HepG2 (cell line): ENCODE measurements around the gene UBL7. TPM values are rescaled to one million over a fixed set of nuclear protein-coding genes. Genes with fewer than 3 reads are reported as not detected.
A peak's percentile ranks its signal among the peaks of the same experiment; 100 is the strongest.

Experiments
- ELF4 ChIP-seq: sonication (generic); formaldehyde crosslinking; IDR thresholded peaks from 2 replicates; pipeline ENCODE4 v1.5.0; 2020; ENCODE audit warnings: missing genetic modification reagents, mild to moderate bottlenecking, moderate library complexity, borderline replicate concordance
- FOXA3 ChIP-seq: IDR thresholded peaks from 2 replicates; pipeline ENCODE4 v1.6.1; 2016; ENCODE audit warnings: missing genetic modification reagents, missing compliant biosample characterization
- FOXC1 ChIP-seq: sonication (generic); formaldehyde crosslinking; IDR thresholded peaks from 2 replicates; pipeline ENCODE4 v1.8.0; 2022; ENCODE audit warnings: mild to moderate bottlenecking, missing genetic modification reagents, borderline replicate concordance
- HIVEP1 ChIP-seq: sonication (generic); formaldehyde crosslinking; IDR thresholded peaks from 2 replicates; pipeline ENCODE4 v1.4.0; 2020; ENCODE audit warnings: mild to moderate bottlenecking, missing genetic modification reagents
- MYNN ChIP-seq: sonication (generic); formaldehyde crosslinking; IDR thresholded peaks from 2 replicates; pipeline ENCODE4 v1.4.0; 2020; ENCODE audit warnings: mild to moderate bottlenecking, low read depth, missing genetic modification reagents
- NFATC3 ChIP-seq: sonication (generic); formaldehyde crosslinking; IDR thresholded peaks from 2 replicates; pipeline ENCODE4 v1.5.1; 2020; ENCODE audit warnings: mild to moderate bottlenecking, missing genetic modification reagents
- POGZ ChIP-seq: sonication (generic); formaldehyde crosslinking; IDR thresholded peaks from 2 replicates; pipeline ENCODE4 v1.4.0; 2020; ENCODE audit warnings: mild to moderate bottlenecking, missing genetic modification reagents
- SMAD9 ChIP-seq: sonication (generic); formaldehyde crosslinking; IDR thresholded peaks from 2 replicates; pipeline ENCODE4 v1.5.1; 2020; ENCODE audit warnings: mild to moderate bottlenecking, missing genetic modification reagents
- WIZ ChIP-seq: sonication (generic); formaldehyde crosslinking; IDR thresholded peaks from 2 replicates; pipeline ENCODE4 v1.5.1; 2020; ENCODE audit warnings: mild to moderate bottlenecking, missing genetic modification reagents
- ZNF703 ChIP-seq: sonication (generic); formaldehyde crosslinking; IDR thresholded peaks from 2 replicates; pipeline ENCODE4 v1.5.1; 2020; ENCODE audit warnings: missing genetic modification reagents, mild to moderate bottlenecking, moderate library complexity, borderline replicate concordance
- ZNF737 ChIP-seq: sonication (generic); formaldehyde crosslinking; IDR thresholded peaks from 2 replicates; pipeline ENCODE4 v1.5.0; 2020; ENCODE audit warnings: missing genetic modification reagents, mild to moderate bottlenecking, borderline replicate concordance
- ZNF841 ChIP-seq: sonication (generic); formaldehyde crosslinking; IDR thresholded peaks from 2 replicates; pipeline ENCODE4 v1.8.1; 2023; ENCODE audit warnings: missing genetic modification reagents, borderline replicate concordance
- polyA plus RNA-seq, 8 experiments: library from polyadenylated mRNA; depleted of rRNA in 3 of 8; stranded (reverse) in 7 of 8; unstranded in 1 of 8; fragments of >200 nt; fragmentation: Illumina TruSeq in 4 of 8; extraction: Trizol in 4 of 8; gene quantifications; 2 replicates each; pipeline versions ENCODE4 v1.2.1 to v1.2.3, GENCODE V29; 2011 to 2016; ENCODE audit warnings: low read depth in 4 of 8, missing spikeins in 1 of 8, mixed read lengths in 1 of 8; ENCODE audit not compliant: insufficient read depth in 1 of 8
- total RNA-seq, 5 experiments: library from RNA; depleted of rRNA; stranded (reverse); fragments of >200 nt; fragmentation: Illumina TruSeq; extraction: Trizol; gene quantifications; 2 replicates each; pipeline ENCODE4 v1.2.3, GENCODE V29; 2016; ENCODE audit warnings: low read depth in 1 of 5
- TF ChIP-seq, protein P1 (sequence below): fragments of 450-650 bp; IDR thresholded peaks from 2 replicates; pipeline ENCODE4 v1.6.1; 2017; ENCODE audit warnings: mild to moderate bottlenecking
- TF ChIP-seq, protein P2 (sequence below): sonication (generic); formaldehyde crosslinking; IDR thresholded peaks from 2 replicates; pipeline ENCODE4 v1.5.0; 2020; ENCODE audit warnings: mild to moderate bottlenecking, missing genetic modification reagents
- TF ChIP-seq, protein P3 (sequence below): IDR thresholded peaks from 2 replicates; pipeline ENCODE4 v1.6.1; 2016; ENCODE audit warnings: low read depth
- TF ChIP-seq, protein P4 (sequence below): sonication (generic); formaldehyde crosslinking; IDR thresholded peaks from 2 replicates; pipeline ENCODE4 v1.4.0; 2020; ENCODE audit warnings: mild to moderate bottlenecking, missing genetic modification reagents
- TF ChIP-seq, protein P5 (sequence below): sonication (generic); formaldehyde crosslinking; IDR thresholded peaks from 2 replicates; pipeline ENCODE4 v1.8.0; 2022; ENCODE audit warnings: mild to moderate bottlenecking, missing genetic modification reagents; ENCODE audit not compliant: insufficient replicate concordance

Gene UBL7
- total and polyA plus RNA-seq, 2 of the 13 experiments (the other 11 are each of a cell fraction or from before 2014, with no cell fraction given), result 55.0 to 63.5 TPM

DNA sequence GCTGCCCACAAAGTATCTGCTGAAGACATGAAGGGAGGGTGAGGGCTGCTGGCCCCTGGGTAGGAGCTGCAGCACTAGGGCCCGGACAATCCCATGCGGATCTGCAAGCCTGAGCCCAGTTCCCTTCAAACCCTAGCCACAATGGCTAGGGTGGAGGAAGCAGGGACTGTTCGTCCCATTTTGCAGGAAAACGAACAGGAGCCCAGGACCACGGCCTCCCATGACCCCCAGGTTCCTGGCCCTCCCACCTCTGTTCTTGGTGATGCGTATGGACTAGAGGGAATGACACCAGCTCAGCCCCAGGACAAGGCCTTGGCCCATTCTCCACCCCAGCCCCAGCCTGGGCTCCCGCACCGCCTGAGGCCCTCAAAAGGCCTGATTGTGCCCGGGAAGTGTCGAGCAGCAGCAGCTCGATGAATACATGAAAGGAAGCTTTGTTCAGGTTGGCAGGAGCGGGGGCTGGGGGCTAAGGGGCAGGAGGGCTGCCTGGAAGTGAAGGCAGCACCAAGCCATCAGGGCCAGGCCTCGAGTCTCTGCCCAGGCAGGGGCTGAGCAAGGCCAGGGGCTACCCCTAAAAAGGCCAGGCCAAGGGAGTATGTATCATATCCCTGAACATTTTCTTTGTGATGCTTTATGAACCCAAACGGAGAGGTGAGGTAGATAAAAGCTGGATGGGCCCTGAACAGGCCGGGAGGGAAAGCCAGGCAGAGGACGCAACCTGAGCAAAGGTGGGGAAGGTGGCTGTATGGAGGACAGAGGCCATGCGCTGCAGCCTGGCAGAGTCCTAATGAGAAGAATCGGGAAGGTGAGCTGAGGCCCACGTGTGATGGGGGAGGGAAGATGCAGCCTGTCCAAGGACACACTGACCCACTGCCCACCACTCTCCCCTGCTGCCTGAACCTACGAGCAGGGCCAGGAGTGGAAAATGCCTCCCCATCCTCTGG is 39.4 kb downstream of the UBL7 start (continued):
- TF ChIP-seq, protein P1, sequence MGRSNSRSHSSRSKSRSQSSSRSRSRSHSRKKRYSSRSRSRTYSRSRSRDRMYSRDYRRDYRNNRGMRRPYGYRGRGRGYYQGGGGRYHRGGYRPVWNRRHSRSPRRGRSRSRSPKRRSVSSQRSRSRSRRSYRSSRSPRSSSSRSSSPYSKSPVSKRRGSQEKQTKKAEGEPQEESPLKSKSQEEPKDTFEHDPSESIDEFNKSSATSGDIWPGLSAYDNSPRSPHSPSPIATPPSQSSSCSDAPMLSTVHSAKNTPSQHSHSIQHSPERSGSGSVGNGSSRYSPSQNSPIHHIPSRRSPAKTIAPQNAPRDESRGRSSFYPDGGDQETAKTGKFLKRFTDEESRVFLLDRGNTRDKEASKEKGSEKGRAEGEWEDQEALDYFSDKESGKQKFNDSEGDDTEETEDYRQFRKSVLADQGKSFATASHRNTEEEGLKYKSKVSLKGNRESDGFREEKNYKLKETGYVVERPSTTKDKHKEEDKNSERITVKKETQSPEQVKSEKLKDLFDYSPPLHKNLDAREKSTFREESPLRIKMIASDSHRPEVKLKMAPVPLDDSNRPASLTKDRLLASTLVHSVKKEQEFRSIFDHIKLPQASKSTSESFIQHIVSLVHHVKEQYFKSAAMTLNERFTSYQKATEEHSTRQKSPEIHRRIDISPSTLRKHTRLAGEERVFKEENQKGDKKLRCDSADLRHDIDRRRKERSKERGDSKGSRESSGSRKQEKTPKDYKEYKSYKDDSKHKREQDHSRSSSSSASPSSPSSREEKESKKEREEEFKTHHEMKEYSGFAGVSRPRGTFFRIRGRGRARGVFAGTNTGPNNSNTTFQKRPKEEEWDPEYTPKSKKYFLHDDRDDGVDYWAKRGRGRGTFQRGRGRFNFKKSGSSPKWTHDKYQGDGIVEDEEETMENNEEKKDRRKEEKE, result no peak
- TF ChIP-seq, protein P2, sequence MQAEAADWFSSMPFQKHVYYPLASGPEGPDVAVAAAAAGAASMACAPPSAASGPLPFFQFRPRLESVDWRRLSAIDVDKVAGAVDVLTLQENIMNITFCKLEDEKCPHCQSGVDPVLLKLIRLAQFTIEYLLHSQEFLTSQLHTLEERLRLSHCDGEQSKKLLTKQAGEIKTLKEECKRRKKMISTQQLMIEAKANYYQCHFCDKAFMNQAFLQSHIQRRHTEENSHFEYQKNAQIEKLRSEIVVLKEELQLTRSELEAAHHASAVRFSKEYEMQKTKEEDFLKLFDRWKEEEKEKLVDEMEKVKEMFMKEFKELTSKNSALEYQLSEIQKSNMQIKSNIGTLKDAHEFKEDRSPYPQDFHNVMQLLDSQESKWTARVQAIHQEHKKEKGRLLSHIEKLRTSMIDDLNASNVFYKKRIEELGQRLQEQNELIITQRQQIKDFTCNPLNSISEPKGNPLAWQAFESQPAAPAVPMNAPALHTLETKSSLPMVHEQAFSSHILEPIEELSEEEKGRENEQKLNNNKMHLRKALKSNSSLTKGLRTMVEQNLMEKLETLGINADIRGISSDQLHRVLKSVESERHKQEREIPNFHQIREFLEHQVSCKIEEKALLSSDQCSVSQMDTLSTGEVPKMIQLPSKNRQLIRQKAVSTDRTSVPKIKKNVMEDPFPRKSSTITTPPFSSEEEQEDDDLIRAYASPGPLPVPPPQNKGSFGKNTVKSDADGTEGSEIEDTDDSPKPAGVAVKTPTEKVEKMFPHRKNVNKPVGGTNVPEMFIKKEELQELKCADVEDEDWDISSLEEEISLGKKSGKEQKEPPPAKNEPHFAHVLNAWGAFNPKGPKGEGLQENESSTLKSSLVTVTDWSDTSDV (CRISPR knock-in tag), result no peak
- TF ChIP-seq SMAD9 (CRISPR knock-in tag) (no peak), FOXA3 (0 out of 2 replicates have a peak, but pooled peaks have one; percentile 46), ZNF703 (CRISPR knock-in tag) (no peak), POGZ (CRISPR knock-in tag) (no peak), ZNF841 (no peak), ELF4 (CRISPR knock-in tag) (no peak), FOXC1 (CRISPR knock-in tag) (no peak), ZNF737 (CRISPR knock-in tag) (no peak), WIZ (CRISPR knock-in tag) (no peak), HIVEP1 (no peak), MYNN (no peak), NFATC3 (no peak)
- TF ChIP-seq, protein P3, sequence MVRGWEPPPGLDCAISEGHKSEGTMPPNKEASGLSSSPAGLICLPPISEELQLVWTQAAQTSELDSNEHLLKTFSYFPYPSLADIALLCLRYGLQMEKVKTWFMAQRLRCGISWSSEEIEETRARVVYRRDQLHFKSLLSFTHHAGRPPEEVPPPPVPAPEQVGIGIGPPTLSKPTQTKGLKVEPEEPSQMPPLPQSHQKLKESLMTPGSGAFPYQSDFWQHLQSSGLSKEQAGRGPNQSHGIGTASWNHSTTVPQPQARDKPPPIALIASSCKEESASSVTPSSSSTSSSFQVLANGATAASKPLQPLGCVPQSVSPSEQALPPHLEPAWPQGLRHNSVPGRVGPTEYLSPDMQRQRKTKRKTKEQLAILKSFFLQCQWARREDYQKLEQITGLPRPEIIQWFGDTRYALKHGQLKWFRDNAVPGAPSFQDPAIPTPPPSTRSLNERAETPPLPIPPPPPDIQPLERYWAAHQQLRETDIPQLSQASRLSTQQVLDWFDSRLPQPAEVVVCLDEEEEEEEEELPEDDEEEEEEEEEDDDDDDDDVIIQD (CRISPR knock-in tag), result 0 out of 2 replicates have a peak, but pooled peaks have one; percentile 24
- TF ChIP-seq, protein P4, sequence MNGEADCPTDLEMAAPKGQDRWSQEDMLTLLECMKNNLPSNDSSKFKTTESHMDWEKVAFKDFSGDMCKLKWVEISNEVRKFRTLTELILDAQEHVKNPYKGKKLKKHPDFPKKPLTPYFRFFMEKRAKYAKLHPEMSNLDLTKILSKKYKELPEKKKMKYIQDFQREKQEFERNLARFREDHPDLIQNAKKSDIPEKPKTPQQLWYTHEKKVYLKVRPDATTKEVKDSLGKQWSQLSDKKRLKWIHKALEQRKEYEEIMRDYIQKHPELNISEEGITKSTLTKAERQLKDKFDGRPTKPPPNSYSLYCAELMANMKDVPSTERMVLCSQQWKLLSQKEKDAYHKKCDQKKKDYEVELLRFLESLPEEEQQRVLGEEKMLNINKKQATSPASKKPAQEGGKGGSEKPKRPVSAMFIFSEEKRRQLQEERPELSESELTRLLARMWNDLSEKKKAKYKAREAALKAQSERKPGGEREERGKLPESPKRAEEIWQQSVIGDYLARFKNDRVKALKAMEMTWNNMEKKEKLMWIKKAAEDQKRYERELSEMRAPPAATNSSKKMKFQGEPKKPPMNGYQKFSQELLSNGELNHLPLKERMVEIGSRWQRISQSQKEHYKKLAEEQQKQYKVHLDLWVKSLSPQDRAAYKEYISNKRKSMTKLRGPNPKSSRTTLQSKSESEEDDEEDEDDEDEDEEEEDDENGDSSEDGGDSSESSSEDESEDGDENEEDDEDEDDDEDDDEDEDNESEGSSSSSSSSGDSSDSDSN (CRISPR knock-in tag), result peak; percentile 74
- TF ChIP-seq, protein P5, sequence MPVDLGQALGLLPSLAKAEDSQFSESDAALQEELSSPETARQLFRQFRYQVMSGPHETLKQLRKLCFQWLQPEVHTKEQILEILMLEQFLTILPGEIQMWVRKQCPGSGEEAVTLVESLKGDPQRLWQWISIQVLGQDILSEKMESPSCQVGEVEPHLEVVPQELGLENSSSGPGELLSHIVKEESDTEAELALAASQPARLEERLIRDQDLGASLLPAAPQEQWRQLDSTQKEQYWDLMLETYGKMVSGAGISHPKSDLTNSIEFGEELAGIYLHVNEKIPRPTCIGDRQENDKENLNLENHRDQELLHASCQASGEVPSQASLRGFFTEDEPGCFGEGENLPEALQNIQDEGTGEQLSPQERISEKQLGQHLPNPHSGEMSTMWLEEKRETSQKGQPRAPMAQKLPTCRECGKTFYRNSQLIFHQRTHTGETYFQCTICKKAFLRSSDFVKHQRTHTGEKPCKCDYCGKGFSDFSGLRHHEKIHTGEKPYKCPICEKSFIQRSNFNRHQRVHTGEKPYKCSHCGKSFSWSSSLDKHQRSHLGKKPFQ (CRISPR knock-in tag), result no peak
